CD4-positive, alpha-beta T cell treated with Interleukin-2 at 100 ng/mL for 4 hours (primary cell): Measurements from ENCODE around the gene ADAMTS13.

Source experiments
- DNase-seq: peaks from one replicate; pipeline ENCODE4 v3.0.0-alpha.2; 2020; ENCODE audit warnings: low spot score

ADAMTS13 gene

DNA sequence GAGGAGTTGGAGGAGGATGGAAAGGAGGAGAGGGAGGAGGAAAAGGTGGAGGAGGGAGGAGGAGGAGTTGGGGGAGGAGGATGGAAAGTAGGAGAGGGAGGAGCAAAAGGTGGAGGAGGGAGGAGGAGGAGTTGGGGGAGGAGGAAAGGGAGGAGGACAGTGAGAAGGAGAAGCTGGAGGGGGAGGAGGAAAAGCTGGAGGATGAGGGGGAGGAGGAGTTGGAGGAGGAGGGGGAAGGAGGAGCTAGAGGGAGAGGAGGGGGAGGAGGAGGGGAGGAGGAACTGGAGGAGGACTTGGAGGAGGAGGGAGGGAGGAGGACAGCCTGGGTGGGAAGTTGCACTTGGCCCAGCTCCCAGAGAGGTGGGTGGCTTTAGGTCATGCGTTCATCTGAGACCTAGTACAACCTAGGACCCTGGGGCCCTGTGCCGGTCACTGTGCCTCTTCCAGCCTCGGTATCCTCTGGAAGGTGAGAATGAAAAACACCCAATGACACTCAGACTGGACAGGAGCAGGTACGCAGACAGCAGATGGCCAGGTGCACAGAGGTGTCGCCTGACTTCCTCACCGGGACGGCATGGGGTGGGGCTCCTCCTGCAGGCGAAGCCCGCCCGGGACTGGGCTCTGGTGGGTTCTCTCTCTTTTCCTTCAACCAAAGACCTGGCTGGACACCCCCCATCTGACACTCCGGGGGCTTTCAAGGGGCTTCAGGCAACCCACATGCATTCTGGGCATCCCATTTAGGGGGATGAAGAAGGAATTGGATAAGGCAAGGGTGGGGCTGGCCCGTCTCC, 68.9 kb downstream of the ADAMTS13 start:
- DNase-seq = no peak

DNA sequence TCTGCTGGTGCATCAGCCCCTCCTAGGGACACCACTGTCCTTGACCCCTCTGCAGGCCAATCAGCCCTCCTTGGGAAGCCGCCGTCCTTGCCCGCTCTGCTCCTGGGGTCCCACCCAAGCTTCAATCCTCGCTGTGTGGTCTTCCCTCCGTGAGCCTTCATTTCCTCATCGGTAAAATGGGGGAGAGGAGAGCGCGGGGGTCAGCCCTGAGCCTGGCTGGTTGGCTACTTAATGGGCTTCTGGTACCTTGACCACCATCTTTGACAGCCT, 69.4 kb downstream of the ADAMTS13 start:
- DNase-seq = no peak

DNA sequence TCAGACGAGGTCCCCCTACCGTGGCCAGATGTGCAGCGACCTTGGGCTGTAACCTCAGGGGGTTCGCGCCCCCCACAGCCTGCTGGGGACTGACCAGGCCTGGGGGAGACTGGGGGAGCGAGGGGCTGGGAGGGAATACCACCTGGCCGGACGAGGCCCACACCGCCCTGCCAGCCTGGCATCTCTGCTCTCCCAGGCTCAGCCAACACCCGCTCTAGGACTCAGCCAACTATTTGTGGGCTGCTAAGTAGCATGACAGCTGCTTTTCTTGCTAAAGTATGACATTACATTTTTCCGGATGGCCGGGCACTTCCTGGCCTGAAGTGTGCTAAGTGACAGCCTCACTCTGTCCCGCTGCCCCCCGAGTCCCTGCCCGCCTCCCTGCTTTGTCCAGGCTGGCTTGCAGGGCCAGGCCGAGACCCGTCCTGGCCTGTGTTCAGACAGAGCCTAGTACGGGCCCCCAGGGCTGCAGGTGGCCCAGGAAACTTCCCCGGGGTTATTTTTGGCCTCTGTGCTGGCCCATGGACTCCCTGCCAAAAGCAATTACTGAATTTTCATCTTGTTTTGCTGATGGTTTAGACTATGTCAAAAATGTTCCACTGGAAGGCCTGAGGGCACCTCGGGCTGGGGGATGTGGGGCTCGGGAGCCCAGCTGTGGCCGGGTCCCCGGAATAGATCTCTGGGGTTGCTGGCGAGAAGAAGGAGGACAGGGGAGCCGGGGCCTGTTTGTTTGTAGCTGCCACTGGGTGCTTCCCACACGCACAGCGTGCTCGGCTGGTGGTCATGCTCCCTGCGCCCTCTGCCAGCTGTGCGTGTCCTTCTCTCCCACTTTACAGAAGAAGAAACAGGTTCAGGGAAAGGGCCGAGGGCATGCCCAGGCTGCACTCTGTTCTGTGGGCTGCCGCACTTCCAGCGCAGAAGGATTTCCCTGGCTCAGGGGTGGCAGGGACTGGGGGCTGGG, 70.2 kb downstream of the ADAMTS13 start:
- no peak for DNase-seq

DNA sequence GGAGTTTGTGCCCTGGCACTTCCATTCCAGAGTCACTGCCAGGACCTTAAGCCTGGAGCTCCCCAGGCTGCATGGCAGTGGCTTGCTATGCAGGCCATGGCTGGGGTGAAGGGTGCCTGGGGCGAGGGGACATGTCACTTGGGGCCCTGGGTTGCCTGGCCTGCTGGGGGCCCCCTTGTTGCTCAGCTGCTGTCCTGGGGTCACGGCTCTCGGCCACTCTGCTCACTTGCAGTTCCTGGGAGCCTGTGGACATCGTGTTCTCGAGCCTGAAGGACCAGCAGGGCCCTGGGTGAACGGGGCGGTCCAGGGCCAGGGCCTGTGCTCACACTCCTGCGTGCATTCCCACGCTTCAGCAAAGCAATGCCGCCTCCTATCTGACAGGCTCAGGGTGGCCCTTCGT, 71.3 kb downstream of the ADAMTS13 start:
- DNase-seq = no peak

DNA sequence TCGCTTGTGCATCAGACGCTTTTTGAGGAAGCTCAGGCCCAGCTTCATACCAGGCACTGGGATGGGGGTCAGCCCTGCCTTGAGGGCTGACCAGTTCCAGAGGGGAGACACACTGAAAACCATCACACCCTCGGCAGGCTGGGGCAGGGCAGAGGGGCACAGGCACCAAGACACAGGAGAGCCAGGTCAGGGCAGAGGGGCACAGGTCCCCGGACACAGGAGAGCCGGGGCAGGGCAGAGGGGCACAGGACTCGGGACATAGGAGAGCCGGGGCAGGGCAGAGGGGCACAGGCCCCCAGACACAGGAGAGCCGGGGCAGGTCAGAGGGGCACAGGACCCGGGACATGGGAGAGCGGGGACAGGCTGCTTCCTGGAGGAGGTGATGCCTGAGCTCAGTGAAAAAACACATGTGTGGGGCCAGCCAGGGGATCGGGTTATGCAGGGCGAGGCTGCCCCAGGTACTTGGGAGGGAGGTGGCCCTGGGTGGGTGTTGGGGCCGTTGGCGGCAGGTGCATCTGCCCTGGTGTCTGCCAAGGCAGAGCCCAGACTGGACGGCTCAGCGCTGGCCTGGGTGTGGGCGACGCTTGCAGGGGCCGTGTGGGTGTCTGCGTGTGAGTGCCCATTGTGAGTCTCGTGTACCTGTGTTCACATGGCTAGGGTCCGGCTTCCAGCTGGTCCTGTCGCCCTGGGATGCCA, 71.8 kb downstream of the ADAMTS13 start:
- no peak for DNase-seq

DNA sequence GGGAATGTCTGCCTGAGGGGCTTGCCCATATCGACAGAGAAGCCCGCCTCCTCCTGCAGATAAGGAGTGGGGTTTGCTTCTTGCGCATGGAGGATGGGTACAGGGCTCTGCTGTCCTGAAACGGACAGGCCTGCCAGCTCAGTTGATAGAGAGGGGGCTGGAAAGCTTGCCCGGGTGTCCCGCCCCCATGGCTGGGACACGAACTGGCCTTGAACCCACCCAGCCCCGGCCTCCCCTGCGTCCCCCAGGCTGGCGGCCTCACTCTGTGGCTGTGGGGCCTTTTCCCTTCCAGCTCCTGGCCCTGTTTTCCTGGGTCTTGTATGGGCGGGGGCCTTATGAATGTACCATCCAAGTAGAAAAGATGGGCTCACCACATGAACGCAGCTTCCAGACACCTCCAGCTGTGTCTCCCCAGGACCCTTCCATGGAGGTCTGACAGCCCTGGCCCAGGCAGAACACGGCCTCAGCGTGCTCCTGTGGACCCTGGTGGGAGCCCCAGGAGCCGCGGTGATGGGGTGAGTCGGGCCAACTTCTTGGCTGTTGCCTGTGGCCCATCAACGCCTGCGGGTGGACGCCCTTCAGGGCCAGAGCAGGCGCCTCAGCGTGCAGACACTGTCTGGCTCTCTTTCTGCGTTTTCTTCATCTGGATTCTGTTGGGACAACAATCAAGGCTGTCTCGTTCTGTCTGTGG, 72.6 kb downstream of the ADAMTS13 start:
- no peak for DNase-seq

DNA sequence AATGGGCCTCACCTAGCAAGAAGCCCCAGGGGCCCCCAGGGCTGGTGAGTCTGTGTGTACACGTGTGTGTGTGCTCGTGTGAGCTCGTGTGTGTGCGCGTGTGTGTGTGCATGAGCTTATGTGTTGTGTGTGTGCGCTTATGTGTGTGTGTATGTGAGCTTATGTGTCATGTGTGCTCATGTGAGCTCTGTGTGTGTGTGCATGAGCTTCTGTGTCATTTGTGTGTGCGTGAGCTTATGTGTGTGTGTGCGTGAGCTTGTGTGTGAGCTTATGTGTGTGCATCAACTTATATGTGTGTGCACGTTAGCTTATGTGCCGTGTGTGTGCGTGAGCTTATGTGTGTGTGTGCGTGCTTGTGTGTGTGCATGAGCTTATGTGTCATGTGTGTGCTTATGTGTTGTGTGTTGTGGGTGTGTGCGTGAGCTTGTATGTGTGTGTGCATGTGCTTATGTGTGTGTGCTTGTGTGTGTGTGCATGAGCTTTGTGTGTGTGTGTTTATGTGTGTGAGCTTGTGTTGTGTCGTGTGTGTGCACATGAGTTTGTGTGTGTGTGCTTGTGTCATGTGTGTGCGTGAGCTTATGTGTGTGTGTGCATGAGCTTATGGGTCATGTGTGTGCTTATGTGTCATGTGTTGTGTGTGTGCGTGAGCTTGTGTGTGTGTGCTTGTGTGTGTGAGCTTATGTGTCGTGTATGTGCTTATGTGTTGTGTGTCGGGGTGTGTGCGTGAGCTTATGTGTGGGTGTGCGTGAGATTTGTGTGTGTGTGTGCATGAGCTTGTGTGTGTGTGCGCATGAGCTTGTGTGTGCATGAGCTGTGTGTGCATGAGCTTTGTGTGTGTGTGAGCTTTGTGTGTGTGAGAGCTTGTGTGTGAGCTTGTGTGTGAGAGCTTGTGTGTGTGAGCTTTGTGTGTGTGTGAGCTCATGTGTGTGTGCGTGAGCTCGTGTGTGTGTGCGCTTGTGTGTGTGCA, 73.4 kb downstream of the ADAMTS13 start:
- no peak for DNase-seq

DNA sequence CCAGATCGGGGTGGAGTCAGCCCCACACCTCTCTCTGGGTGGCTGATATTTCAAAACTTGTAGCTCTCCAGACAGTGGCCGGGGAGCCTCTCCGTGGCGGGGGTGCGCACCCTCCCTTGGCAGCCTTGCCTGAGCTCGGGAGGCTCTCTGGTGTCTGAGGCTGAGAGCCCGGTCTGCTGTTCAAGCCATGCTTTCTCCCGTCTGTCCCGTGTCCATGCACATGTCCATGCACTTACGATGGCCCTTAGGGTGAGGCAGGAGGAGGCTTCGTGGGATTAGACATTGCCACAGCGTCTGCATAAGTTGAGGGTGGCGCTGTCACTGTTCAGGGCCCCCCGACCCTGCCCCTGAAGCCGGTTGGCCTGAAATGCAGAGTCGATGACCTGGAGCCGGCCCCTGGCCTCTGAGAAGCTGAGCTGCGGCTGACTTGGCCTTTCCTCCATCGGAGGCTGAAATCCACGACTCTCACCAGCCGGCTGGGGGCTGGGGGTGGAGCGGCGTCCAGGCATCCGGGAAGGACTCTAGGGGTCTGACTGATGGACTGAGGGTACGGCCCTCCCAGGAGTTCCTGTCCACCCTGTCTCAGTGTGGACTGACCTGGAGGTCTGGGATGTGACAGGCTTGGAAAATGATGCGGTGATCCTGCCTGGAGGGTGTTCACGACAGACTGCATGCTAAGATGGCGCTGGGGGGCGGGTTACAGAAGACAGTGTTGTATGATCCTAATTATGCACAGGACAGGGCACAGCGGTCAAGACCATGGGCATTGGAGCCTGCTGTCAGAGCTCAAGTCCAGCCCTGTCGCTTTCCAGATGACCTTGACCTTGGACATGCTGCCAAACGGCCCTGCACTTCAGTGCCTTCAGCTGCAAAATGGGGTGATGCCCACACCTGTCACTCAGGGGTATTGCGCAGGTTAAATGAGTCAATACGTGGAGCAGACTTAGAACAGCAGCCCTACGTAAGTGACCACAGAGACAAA, 75.0 kb downstream of the ADAMTS13 start:
- no peak for DNase-seq

DNA sequence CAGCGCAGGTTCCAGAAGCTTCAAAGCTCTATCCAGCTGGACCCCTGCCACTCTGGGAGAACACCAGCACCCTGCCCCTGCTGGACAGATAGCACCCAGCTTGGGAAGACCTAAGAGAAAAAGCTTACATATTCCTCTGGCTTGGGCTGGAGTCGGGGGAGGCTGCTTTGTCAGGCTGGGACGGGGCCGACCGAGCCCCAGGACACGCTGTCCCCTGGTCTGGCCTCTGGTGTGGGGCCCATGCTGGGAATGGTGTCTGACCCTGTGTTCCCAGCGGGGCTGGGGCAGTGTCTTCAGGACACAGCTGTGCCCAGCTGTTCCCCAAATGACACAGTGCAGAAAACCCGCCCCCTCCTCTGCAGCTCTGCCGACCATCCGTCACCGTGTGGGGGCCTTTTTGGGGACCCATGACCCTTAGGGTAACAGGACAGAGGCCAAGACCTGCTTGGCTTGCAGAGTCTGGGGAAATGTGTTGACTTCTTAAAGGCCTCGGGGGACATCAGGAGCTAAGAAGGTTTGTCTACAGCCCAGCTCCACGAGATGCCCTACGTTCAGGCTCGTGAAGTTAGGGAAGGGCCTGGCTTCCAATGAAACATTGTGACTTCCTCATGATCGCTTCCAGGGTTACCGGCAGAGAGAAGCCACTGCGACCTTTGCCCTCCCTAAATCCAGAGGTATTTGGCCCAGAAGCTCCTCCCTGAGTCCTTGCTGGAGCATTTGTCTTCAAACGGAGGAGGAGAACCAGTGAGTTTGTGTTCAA, 77.1 kb downstream of the ADAMTS13 start:
- no peak for DNase-seq

DNA sequence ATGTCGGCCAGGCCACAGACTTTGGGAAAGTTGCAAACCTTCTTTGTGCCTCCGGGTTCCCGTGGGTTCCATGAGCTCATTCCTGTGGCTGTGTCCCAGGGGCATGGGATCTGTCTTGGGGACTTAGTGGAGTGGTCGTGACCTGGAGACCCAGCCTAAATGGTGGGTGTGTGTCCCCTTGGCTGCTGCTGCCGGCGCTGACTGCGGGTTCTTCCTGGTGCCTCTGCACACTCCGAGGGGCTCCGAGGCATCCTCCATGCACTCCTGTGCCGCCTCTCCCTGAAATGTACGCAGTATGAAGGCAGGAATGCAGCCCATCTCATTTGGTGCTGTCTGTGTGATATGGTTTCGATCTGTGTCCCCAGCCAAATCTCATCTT, 77.7 kb downstream of the ADAMTS13 start:
- no peak for DNase-seq

DNA sequence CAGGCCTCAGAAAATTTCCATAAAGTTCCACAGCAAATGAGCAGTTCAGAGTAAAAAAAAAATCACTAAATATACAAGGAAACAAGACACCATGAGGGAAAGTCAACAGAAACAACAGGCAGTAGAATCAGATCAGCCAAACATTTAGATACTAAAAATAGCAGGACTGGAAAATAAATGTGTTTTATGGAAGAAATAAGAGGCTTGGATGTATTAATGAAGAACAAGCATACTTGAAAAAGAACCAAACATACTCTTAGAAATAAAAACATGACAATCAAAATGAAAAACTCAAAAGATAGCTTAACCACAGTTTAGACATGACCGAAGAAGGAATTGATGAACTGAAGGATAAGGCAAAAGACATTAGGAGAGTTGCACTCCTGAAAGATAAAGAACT, 79.9 kb downstream of the ADAMTS13 start:
- DNase-seq = no peak

DNA sequence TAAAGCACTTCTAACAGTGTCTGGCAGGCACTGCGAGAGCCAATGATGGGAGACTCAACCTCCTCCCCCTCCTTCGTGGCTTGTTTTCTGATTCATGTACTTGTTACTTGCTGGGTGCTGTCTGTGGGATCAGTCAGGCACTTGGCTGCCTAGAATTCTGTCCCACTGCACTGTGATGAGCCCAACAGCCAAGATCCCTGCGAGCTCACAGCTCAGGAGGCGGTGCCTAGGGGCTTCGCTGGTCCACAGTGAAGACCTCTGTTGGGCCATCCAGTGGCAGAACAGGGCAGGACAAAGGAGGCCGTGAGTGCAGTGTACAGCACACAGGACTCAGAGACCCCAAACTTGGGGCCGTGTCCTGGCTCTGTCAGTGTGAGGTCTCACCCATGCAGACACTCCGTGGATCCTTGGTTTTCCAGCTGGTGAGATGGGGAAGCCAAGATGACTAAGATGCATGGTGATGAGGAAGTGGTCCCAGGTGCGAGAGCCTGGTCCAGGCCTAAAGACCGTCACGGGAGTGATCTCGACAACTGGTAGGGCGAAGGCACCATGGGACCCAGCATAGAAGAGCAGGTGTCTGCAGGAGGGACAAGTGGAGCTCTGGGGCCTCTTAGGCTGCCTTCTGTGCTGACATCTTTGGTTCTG, 83.1 kb downstream of the ADAMTS13 start:
- no peak for DNase-seq

DNA sequence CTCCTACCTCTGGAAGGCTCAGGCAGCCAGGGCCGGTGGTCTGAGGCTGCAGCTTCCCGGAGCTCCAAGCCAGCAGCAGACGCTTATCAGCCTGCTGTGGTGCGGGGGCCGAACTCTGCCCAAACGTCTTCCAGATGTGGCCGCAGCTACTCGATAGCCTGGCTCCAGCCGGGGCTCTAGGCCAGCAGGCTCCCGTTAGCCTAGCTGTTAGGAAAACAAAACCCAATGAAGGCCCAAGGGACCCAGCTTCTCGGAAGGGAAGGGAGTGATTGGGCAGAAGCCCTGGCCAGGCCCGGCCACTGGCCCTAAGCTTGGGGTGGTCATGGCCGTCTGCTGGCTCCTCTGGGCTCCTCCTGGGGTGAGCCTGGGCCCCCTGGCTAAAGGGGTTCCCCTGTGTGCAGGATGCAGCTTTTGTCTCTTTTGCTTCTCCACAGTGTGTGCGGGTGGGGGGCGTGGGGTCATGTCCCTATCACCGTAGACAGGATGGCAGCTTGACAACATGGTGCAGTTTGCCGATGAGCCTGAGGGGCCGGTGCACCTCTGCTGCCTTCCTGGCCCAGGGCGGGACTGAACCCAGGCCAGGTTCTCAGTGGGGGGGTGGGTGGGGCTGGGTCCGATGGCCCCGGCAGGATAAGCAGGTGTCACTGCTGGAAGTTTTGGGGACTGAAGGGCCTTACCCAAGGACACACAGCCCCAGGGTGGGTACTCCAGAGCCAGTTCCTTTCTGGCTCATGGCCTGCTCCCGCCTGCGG, 83.9 kb downstream of the ADAMTS13 start:
- DNase-seq = no peak

DNA sequence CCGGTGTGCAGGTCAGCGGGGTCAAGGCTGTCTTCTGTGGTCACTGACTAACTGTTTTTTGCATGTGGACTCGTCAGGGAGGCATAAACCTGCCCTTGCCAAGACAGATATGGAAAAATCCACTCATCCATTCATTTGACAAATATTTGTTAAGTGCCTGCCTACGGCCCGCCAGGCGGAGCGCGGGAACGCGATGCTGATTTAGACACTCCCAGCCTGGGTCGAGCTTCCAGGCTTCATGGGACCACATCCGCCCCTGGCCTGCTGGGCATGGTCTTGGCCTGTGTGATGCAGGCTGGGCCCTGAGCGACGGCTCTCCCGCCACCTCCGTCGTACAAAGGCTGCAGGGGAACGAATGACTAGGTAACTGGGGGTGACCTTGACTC, 84.5 kb downstream of the ADAMTS13 start:
- DNase-seq = no peak

DNA sequence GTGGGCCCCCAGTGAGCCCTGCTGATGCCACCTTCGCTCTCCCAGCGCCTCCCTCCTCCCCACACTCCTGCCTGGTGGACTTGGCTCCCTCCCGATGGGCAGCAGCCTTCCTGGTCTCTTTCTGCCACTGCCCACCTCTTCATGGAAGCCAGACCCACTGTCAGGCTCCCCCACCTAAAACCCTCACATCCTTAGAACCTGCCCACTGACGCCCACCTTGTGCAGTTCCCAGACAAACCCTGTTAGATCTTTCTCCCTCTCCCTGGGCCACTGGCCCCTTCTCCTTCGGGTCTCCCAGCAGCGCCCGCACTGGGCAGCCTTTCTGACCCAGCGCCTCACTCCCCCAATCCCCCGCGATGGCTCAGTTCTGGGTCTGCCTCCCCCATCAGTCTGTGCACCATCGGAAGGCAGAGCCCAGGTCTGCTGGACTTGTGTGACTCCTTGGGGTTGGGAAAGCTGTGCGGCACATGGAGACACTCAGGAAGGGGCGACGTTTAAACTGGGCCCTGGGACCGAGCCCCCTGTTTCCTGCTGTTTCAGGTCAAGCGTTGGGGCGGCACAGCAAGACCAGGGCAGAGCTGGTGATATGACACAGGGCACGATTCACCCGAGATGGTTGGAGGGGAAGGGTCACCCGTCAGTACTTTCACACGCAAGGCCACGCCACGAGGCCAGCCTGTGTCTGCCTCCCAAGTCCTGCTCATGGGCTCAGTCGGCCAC, 85.2 kb downstream of the ADAMTS13 start:
- DNase-seq = no peak

DNA sequence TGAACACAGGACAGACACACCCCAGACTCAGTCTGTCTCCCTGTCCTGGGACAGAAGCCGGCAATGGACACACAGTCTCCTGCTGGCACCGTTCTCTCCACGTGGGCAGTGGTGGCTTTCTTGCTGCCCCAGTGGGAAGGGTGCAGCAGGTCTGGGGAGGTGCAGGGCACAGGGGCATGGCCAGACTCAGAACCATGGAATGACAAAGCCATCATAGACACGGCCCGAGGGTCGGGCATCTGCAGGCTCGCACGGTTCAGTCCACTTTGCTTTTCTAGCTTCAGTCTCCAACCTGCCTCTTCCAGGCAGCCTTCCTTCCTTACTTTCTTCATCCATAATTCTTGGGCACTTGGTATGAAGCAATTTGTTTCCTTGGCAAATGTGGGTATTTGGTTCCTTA, 85.9 kb downstream of the ADAMTS13 start:
- no peak for DNase-seq
